ENCODE measurements around the gene LRRC17. TPM values are rescaled to one million over a fixed set of nuclear protein-coding genes. Genes with fewer than 3 reads are reported as not detected.

Gene LRRC17
- 1.8 TPM for total RNA-seq
- long read RNA-seq, partial matches to known transcripts, result 0 of 2 reads
- long read RNA-seq, other reads (novel, unspliced or antisense), result 0 of 2 reads

- intact Hi-C loops (cut with DNase I), result no loop called here
- DNase-seq (ENCODE audit: low spot score), result no peak
Measured at GRCh38 chr7:102912742-102913141, at the start of gene LRRC17. Gene LRRC17 (plus strand): TSS chr7:102913000. CDS start chr7:102933914, 20,914 bp downstream.

- intact Hi-C loops (cut with DNase I), result no loop called here
- no peak for DNase-seq (ENCODE audit: low spot score)
Measured at GRCh38 chr7:102864958-102865357, 47.8 kb upstream of the LRRC17 start.

- intact Hi-C loops (cut with DNase I), result no loop called here
- DNase-seq (ENCODE audit: low spot score), result no peak
Measured at GRCh38 chr7:102866535-102867215, 46.1 kb upstream of the LRRC17 start.

GRCh38 chr7:102869195-102869594, 43.6 kb upstream of the LRRC17 start:
- intact Hi-C loops (cut with DNase I), result no loop called here
- no peak for DNase-seq (ENCODE audit: low spot score)

- DNase-seq (ENCODE audit: low spot score), result no peak
- intact Hi-C loops (cut with DNase I), result no loop called here
Measured at GRCh38 chr7:102872460-102872859, 40.3 kb upstream of the LRRC17 start.

GRCh38 chr7:102873470-102874165, 39.2 kb upstream of the LRRC17 start:
- no peak for DNase-seq (ENCODE audit: low spot score)
- intact Hi-C loops (cut with DNase I), result no loop called here

GRCh38 chr7:102874166-102874829, 38.5 kb upstream of the LRRC17 start:
- DNase-seq (ENCODE audit: low spot score), result no peak
- intact Hi-C loops (cut with DNase I), result no loop called here

- intact Hi-C loops (cut with DNase I), result no loop called here
- DNase-seq (ENCODE audit: low spot score), result no peak
Measured at GRCh38 chr7:102874966-102875365, 37.8 kb upstream of the LRRC17 start.

- intact Hi-C loops (cut with DNase I), result no loop called here
- no peak for DNase-seq (ENCODE audit: low spot score)
Measured at GRCh38 chr7:102875700-102876295, 37.0 kb upstream of the LRRC17 start.

GRCh38 chr7:102883098-102883860, 29.5 kb upstream of the LRRC17 start:
- intact Hi-C loops (cut with DNase I), result no loop called here

GRCh38 chr7:102888561-102889233, 24.1 kb upstream of the LRRC17 start:
- DNase-seq (ENCODE audit: low spot score), result no peak
- intact Hi-C loops (cut with DNase I), result no loop called here

More at GRCh38 chr7:102883098-102883860, 29.5 kb upstream of the LRRC17 start:
- DNase-seq (ENCODE audit: low spot score), result no peak

GRCh38 chr7:102889851-102890250, 22.9 kb upstream of the LRRC17 start:
- intact Hi-C loops (cut with DNase I), result loop anchor here (5.0 to 10.0 kb wide), 2 partner anchors 102 to 175 kb away; no protein-coding TSS in a partner anchor
- DNase-seq (ENCODE audit: low spot score), result no peak

GRCh38 chr7:102890292-102890970, 22.4 kb upstream of the LRRC17 start:
- intact Hi-C loops (cut with DNase I), result loop anchor here (5.0 to 10.0 kb wide), 2 partner anchors 102 to 174 kb away; no protein-coding TSS in a partner anchor
- no peak for DNase-seq (ENCODE audit: low spot score)

- DNase-seq (ENCODE audit: low spot score), result no peak
- intact Hi-C loops (cut with DNase I), result loop anchor here (5.0 to 10.0 kb wide), 2 partner anchors 101 to 174 kb away; no protein-coding TSS in a partner anchor
Measured at GRCh38 chr7:102890971-102891692, 21.7 kb upstream of the LRRC17 start.

- intact Hi-C loops (cut with DNase I), result loop anchor here (5.0 to 10.0 kb wide), 2 partner anchors 101 to 173 kb away; no protein-coding TSS in a partner anchor
- no peak for DNase-seq (ENCODE audit: low spot score)
Measured at GRCh38 chr7:102891693-102892261, 21.0 kb upstream of the LRRC17 start.

- no peak for DNase-seq (ENCODE audit: low spot score)
- intact Hi-C loops (cut with DNase I), result loop anchor here (5.0 to 10.0 kb wide), 2 partner anchors 100 to 172 kb away; no protein-coding TSS in a partner anchor
Measured at GRCh38 chr7:102892631-102893278, 20.0 kb upstream of the LRRC17 start.
